HPDE6-E6E7 (cell line): Measurements from ENCODE around the gene KCNN3.

Experiments
- DNase-seq: peaks from one replicate; pipeline ENCODE4 v3.0.0; 2011; ENCODE audit warnings: missing footprints; ENCODE audit errors: extremely low spot score

The KCNN3 gene

GRCh38 chr1:154880671-154881070, 10.6 kb upstream of the KCNN3 start:
- no peak for DNase-seq

- DNase-seq, result no peak
Measured at GRCh38 chr1:154879038-154879421, 8.9 kb upstream of the KCNN3 start.

- DNase-seq, result peak; percentile 63
Measured at GRCh38 chr1:154878371-154879037, 8.4 kb upstream of the KCNN3 start.

- DNase-seq, result no peak
Measured at GRCh38 chr1:154877370-154877974, 7.4 kb upstream of the KCNN3 start.

GRCh38 chr1:154876842-154877369, 6.8 kb upstream of the KCNN3 start:
- DNase-seq, result no peak

- DNase-seq, result no peak
Measured at GRCh38 chr1:154874465-154874864, 4.4 kb upstream of the KCNN3 start.

GRCh38 chr1:154873321-154873950, 3.4 kb upstream of the KCNN3 start:
- no peak for DNase-seq

- DNase-seq, result no peak
Measured at GRCh38 chr1:154871374-154871773, 1.3 kb upstream of the KCNN3 start.

- DNase-seq, result no peak
Measured at GRCh38 chr1:154870734-154871133, 653 bp upstream of the KCNN3 start.

- DNase-seq, result no peak
Measured at GRCh38 chr1:154869351-154870114, 548 bp downstream of the KCNN3 start.

- DNase-seq, result no peak
Measured at GRCh38 chr1:154867841-154868605, 2.1 kb downstream of the KCNN3 start.

- peak; percentile 79 for DNase-seq
Measured at GRCh38 chr1:154867064-154867825, 2.8 kb downstream of the KCNN3 start.

- no peak for DNase-seq
Measured at GRCh38 chr1:154866257-154867063, 3.6 kb downstream of the KCNN3 start.

GRCh38 chr1:154865442-154866256, 4.4 kb downstream of the KCNN3 start:
- DNase-seq, result no peak

- DNase-seq, result no peak
Measured at GRCh38 chr1:154864189-154864975, 5.7 kb downstream of the KCNN3 start.

GRCh38 chr1:154863315-154864174, 6.5 kb downstream of the KCNN3 start:
- no peak for DNase-seq

GRCh38 chr1:154862907-154863306, 7.2 kb downstream of the KCNN3 start:
- DNase-seq, result no peak
